GM21447 (cell line): ENCODE data around the gene CTSA.

Source experiments
- ATAC-seq: cut with Tn5 transposase; IDR thresholded peaks from one replicate; pipeline ENCODE4 v1.9.1; 2021; ENCODE audit not compliant: unreplicated experiment

The CTSA gene

DNA sequence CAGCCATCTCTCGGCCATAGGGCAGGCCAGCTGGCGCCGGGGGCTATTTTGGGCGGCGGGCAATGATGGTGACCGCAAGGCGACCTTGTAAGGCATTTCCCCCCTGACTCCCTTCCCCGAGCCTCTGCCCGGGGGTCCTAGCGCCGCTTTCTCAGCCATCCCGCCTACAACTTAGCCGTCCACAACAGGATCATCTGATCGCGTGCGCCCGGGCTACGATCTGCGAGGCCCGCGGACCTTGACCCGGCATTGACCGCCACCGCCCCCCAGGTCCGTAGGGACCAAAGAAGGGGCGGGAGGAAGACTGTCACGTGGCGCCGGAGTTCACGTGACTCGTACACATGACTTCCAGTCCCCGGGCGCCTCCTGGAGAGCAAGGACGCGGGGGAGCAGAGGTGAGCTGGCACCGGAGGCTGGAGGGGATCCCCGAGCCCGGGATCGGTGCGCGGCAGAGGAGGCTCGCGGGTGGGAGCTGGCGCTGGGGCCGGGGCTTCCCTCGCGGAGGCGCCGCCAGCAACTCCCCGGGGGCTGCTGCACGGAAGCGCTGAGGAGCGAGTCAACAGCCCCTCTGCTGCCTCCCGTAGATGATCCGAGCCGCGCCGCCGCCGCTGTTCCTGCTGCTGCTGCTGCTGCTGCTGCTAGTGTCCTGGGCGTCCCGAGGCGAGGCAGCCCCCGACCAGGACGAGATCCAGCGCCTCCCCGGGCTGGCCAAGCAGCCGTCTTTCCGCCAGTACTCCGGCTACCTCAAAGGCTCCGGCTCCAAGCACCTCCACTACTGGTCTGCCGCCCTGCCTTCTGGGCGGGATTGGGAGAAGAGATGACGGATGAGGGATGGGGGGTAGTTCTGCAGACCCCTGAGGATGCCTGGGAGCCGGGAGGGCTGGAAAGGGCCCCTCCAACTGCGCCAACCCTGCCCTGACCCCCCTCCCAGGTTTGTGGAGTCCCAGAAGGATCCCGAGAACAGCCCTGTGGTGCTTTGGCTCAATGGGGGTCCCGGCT is at the start of gene CTSA, which contains the start of gene NEURL2:
Gene CTSA, plus strand, starts transcription at position 351 of the 999 bp plus-strand sequence. Its CDS starts 234 bp downstream, at position 585.
Gene NEURL2, minus strand, starts transcription at position 224 of the 999 bp plus-strand sequence. Its CDS starts 217 bp downstream, at position 7.
- peak; percentile 64 for ATAC-seq

DNA sequence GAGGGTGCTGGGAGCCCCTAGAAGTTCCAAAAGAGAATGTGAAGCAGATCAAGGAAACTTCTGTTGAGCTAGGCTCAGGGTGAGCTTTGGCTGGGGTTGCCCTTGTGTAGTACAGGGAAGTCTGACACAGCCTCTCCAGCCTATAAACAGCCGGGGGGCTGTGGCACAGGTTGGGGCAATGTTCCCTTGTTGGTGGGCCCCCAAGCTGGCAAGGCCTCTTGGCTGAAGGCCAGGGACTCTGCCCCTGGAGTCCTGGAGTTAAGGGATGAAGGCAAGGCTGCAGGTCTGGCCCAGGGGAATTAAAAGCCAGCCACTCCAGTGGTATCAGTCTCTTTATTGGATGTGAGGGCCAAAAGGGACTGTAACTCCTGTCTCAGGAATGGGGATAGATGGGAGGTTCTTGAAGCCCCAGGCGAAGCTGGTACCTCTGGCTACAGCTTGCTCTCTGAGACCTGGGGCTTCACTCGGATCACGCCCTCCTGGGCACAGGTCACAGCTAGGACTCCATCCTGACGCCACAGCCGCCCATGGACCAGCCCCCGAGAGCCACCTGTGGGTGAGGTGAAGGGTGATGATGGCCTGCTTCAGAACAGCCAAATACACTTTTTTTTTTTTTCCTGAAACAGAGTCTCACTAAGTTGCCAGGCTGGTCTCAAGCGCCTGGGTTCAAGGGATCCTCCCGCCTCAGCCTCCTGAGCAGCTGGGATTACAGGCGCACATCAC is 49.6 kb upstream of the CTSA start:
- ATAC-seq, result no peak

DNA sequence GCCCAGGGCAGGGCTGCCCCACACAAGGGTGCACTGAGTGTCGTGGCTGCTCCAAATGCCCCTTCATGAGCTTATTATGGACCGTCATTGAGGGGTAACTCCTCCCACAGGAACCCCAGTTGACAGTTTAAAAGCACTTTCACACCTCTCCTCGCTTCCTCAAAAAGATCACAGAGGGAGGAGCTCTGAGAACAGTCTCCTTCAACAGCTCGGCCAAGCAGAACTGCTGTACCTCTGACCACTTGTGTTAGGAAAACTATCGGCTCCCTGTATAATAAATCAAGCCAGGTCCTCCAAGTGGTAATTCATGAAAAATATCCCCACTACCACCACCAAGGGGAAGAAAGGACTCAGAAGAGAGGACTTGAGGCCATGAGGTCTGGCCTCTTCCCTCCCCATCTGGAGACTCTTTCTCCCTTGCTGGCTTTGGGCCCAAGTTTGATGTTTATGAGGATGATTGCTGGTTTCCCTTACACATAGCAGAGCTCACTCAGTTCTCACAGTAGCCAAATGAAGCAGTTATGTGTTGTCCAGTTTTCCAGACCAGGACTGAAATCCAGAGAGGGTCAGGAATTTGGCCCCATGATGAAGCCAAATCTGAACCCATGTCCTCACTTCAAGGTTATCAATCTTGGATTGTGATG is 48.8 kb upstream of the CTSA start:
- ATAC-seq, result peak; percentile 66

DNA sequence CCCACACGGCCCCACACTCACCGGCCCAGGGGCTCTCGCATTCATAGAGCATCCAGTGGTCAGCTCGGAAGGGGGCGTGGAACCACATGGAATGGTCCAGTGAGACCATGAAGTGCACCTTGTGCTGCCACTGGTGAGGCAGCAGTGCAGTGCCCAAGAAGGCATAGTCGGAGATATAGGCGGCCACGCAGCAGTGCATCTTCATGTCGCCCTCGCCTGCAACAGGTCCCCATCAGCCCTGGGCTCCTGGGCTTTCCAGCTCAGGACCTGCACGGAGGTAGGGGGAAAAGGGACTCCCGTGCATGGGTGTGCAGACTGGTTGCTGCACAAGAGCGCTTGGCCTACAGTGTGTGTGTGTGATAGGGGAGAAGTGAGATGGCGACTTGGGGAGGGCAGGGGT is 47.6 kb upstream of the CTSA start:
- no peak for ATAC-seq

DNA sequence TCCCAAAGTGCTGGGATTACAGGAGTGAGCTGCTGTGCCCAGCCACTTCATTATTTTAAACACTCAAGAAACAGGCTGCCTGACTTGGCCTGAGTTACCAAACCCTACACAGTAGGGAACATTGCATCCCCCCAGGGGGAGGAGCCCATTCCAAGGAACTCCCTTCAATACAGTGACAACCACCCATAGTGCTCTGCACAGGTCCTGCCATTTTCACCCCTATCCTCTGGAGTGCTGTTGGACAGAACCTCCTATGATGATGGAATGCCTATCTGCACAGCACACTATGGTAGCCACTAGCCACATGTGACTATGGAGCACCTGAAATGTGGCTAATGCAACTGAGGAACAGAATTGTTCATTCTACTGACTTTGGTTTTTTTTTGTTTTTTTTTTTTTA is 45.7 kb upstream of the CTSA start:
- no peak for ATAC-seq

DNA sequence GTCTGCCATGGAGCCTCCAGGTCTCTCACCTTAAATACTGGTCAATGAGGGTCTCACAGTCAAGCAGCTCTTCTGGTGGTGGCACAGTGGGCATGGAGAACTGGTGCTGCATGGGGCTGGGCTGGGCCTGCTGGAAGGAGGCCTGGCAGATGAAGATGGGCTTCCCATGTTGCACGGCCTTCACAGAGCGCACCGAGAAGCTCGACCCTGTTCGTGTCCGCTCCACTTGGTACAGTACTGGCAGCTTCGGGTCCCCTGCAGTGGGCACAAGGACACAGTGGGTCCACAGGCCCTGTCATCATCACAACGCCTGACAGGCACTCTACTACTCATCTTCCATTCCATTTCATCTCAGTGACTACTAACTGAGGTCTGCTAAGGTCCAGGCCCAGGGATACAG is 42.7 kb upstream of the CTSA start:
- ATAC-seq, result no peak

DNA sequence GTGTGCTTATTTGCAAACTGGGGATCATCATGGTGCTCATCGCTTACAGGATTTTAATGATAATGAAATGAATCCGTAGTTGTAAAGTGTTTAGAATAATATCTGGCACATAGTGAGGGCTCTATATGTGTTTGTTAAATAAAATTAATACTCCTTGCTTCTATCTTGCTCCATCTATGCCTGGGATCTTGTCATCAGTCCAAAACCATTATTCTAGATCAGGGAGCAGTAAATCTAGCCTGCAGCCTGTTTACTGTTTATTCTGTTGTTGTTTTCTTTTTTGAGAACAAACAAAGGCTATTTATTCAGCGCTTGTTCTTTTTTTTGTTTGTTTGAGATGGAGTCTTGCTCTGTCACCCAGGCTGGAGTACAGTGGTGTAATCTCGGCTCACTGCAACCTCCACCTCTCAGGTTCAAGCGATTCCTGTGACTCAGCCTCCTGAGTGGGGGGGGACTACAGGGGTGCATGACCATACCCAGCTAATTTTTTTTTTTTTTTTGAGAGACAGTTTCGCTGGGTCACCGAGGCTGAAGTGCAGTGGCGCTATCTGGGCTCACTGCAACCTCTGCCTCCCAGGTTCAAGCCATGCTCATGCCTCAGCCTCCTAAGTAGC is 42.1 kb upstream of the CTSA start:
- no peak for ATAC-seq

DNA sequence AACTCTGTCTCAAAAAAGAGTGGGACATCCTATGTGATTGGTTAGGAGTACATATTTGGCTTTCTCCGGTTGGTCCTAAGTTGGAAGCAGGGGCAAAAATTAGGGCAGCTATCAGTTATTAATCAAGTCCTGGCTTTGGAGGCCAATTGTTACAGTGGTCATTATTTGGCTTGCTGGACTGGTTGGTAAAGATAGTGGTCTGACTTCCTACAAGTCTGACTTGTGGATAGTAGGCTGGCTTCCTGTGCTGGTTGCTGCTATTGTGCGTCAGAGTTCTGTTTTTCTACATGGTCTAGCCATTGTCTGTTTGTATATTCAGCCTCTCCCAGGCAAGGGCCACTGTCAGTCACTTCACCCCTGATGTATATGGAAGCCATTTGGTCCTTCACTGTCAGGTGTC is 40.9 kb upstream of the CTSA start:
- no peak for ATAC-seq

DNA sequence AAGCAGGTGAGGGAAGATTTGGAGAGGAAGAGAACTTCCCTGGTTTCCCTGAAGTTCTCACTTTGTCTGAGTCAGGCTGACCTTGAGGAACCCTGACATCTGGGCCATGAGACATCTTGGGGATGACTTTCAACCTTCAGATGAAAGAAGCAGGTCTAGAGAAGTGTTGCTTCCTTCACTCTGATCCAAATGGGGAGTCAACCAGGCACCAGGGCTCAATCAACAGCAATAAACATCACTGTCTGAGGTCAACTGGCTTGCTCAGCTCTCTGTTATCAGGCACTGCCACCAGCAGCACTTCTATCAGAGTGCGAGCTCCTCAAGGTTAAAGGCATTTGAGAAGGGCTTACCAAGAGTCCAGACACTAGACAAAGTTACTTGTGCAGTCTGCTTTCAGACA is 40.2 kb upstream of the CTSA start:
- no peak for ATAC-seq

DNA sequence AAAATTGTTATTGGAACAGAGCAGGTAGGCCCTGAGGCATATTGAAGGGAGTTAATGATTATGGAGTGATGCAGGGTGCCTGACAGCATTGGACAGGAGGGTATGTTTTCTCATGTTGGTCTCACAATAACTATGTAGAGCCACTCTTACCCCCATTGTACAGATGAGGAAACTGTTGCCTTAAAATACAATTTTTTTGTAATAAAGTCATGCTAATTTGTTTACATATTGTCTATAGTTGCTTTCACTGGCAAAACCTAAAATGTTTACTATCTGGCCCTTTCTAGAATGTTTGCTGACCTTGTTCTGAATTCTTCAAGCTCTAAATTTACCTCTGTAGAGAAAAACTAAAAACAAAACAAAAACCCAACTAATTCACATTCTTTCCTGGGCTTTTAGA is 39.6 kb upstream of the CTSA start:
- no peak for ATAC-seq

DNA sequence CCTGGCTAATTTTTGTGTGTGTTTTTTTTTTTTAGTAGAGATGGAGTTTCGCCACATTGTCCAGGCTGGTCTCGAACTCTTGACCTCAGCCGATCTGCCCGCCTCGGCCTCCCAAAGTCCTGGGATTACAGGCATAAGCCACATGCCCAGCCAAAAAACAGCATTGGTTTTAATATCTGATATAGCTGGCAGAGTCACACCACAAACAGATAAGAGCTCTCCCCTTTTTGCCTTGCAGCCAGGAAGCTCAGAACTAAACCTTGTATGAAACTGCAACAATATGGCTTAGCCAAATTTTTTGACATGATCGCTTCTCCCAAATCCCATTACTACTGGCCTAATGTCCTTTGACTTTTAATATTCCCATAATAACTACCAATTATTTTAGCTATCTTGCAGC is 38.8 kb upstream of the CTSA start:
- ATAC-seq, result no peak

DNA sequence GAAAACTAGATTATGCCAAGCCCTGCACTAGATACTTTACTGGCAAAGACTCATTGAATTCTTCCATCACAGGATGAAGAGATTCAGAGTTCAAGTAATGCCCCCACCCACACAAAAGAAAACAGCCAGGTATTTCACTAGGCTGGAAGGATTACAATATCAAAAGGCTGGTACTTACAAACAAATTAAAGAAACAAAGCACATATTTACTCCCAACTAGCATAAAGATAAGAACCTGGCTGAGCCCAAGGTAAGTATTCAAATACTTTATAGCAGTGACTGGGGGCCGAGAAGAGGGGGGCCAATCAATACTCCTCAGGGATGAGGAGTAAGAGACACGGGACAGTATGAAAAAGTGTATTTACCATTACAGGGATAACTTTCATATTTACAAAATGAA is 37.7 kb upstream of the CTSA start:
- no peak for ATAC-seq

DNA sequence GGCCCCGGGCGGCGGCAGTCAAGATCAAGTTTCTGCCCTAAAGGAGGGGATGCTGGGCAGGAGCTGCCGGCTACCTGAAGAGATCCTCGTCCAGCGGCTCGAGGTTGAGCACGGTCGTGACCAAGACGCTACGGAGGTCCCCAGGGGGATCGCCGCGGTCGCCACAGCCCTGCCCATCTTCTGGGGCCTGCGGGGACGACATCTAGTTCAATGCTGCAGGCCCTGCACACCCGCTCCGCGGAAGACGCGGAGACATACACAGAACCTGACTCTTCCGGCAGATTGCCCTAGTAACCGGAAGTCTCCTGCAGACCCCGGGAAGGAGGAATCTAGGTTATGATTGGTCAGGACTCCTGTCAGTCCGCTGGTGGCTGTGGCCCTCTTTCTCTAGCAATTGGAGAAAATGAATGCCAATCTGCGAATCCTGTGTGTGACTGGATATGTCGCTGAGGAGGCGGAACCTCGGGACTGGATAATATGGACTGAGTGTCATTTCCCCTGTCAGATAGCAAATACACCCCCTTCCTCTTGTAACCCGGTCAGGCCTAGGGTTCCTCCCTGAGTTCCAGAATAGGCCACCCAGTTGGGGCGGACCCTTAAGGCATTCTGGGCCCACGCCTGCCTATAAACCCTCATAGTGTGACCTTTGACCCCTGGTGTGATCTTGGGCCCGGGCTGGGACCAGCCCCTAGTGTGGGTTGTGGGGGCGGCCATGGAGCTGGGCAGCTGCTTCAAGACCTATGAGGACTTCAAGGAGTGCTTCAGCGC is 33.8 kb upstream of the CTSA start, which contains the start of the genes ACOT8 and ZSWIM3:
Gene ACOT8, minus strand, starts transcription at position 279 of the 768 bp plus-strand sequence. Its CDS starts 77 bp downstream, at position 202.
Gene ZSWIM3, plus strand, starts transcription at position 501 of the 768 bp plus-strand sequence. Its CDS starts 212 bp downstream, at position 713.
- peak; percentile 96 for ATAC-seq

DNA sequence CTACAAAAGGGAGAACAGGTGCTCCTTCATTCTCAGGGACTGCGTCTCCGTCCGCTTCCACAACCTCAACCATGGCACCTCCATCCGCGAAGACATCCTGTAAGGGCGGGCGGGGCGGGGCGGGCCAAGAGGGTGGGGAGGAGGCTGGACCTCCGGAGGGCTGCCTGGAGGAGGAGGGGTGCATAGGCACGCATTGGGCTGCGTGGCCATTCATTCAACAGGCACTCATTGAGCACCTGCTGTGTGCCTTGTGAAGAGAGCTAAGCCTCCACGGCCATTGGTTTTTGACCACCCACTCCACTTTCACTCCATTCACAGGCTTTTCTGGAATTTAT is 33.3 kb upstream of the CTSA start:
- peak; percentile 25 for ATAC-seq

DNA sequence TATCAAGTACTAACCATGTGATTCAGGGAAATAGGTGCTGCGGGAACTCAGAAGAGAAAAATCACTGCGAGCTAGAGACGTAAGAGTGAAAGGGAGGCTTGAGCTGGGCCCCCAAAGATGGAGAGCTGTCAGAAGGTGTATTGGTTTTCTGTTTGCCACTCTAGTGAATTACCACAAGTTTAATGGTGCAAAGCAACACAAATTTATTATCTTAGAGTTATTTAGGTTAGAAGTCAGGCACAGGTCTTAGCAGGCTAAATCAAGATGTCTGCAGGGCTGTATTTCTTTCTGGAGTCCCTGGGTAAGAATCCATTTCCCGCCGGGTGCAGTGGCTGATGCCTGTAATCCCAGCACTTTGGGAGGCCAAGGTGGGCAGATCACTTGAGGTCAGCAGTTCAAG is 31.2 kb upstream of the CTSA start:
- no peak for ATAC-seq

DNA sequence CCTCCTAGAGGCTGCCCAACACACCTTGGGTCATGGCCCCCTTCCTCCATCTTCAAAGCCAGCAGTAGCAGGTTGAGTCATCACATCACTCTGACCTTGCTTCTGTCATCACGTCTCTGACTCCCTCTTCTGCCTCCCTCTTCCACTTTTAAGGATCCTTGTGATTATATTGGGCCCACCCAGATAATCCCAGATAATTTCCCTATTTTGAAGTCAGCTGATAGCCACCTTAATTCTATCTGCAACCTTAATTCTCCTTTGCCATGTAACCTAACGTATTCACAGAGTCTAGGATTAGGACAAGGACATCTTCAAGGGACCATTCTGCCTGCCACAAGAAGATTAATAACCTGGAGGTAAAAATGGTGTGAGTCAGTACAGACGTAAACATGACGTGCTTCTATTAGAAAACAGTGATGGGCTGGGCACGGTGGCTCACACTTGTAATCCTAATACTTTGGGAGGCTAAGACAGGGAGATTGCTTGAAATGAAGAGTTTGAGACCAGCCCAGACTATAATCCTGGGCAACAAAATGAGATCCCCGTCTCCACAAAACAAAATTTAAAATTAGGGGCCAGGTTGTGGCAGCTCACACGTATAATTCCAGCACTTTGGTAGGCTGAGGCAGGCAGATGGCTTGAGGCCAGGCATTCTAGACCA is 30.4 kb upstream of the CTSA start:
- no peak for ATAC-seq

DNA sequence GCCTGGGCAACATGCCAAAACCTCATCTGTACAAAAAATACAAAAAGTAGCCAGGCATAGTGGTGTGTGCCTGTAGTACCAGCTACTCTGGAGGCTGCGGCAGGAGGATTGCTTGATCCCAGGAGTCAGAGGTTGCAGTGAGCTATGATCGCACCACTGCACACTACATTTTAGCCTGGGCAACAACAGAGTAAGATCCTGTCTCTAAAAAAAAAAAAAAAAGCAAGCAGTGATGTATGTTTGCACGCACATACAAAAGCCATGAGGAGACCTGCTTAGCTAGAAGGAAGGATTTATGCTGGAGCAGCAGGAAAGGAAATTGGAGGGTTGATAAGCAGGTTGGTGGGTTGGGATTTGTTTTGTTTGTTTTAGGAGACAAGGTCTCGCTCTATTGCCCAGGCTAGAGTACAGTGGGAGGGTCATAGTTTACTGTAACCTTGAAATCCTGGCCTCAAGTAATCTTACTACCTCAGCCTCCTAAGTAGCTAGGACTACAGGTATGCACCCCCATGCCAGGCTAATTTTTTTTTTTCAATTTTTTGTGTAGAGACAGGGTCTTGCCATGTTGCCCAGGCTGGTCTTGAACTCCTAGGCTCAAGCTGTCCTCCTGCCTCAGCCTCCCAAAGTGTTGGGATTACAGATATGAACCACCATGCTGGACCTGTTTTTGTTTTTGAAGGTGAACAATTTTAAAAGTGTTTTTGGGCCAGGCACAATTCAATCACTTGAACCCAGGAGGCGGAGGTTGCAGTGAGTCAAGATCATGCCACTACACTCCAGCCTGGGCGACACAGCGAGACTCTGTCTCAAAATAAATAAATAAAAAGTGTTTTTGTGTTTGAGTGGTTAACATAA is 29.7 kb upstream of the CTSA start:
- no peak for ATAC-seq
